CD4-positive, alpha-beta T cell treated with Interferon gamma for 1 hour (primary cell): ENCODE measurements around the gene AUTS2.

Experiments used
- DNase-seq: peaks from one replicate; pipeline ENCODE4 v3.0.0-alpha.2; 2020

Gene AUTS2

DNA sequence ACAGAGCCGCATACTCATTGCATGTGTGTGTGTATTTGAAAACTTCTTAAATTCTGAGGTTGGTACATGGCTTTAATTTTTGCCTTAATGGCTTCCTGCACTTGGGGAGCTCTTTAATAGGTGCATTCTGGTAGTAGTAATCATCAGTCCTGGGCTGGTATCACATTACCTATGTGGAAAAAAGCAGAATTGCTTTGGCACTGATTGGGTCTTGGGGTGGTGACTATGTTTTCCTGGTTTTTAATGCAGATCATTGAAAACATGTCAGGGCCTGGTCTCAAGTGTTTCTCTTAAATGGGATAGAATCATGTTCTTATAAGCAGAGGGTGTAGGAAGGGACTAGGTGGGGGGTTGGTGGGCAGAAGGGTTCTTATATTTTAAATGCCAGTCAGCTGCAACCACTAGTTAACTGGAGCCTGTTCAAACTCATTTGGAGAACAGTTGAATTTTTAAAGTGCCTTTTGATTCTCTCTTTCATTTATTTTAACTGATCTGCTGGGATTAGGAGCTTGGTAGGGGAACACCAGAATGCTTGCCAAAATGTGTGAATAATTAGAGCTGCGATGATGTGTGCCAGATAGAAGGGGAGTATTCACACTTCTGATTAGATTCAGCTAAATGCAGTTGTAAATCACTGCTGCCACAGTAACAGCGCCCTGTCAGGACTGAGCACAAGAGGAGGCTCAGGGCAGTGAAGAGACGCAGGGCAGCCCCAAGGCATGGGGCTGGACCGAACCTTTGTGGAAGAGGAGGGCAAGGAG is 900.1 kb downstream of the AUTS2 start:
- no peak for DNase-seq

DNA sequence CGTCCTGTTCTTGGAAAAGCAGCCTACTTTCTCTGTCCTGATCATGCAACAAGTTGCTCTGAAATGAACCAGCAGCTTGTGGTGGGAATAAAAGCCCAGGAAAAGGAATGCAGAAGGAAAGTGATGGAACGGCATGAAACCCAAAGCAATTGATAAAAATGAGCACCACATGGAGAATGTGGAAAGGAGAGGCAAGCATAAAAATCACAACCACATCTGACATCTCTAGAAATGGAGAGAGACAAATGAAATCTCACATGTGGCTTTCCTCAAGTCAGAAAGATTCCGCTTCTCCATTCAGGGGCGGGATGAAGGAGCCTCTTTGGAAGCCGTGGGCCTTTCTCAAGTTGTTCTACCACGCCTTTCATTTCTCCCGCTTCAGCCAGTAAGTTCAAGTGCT is 902.0 kb downstream of the AUTS2 start:
- DNase-seq: no peak

DNA sequence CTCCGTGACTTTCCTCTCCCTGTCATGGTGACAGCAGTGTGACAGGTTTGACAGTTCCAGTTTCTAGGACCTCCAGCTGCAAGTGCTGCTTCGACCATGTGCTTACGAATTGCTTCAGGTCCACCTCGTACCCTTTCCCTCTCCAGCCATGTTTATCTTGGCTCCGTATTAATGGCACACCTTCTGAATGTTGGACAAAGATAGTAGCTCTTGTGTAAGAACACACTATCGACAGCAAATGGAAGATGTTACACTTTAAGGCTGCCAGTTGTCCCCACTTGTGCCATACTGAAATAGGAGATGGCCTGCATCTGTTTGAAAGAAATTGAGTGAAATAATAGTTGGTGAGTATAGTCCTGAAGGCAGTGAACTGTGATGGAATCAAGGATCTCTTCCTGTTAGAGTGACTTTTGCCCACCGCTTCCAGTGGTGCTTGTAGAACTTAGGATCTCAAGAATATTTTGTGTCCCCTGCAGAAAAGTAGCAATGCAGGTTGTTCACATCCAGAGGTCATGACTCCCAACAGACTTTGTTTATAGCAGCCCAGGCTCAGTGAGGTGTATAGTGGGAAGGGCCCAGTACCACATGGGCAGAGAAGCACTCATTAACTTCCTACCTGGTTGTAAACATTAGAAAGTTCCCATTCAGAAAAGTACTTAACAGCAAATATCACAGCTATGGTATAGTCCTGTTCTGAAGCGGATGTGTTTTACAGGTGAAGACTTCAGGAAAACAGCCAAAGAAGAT is 904.0 kb downstream of the AUTS2 start:
- DNase-seq: no peak

- no peak for DNase-seq
Measured at GRCh38 chr7:70504254-70504653, 906.0 kb downstream of the AUTS2 start.

GRCh38 chr7:70505468-70505867 is 907.2 kb downstream of the AUTS2 start:
- no peak for DNase-seq

GRCh38 chr7:70505886-70506285 is 907.6 kb downstream of the AUTS2 start:
- no peak for DNase-seq

- DNase-seq: no peak
Measured at GRCh38 chr7:70506434-70506833, 908.2 kb downstream of the AUTS2 start.

GRCh38 chr7:70512144-70512543 is 913.9 kb downstream of the AUTS2 start:
- DNase-seq: no peak

DNA sequence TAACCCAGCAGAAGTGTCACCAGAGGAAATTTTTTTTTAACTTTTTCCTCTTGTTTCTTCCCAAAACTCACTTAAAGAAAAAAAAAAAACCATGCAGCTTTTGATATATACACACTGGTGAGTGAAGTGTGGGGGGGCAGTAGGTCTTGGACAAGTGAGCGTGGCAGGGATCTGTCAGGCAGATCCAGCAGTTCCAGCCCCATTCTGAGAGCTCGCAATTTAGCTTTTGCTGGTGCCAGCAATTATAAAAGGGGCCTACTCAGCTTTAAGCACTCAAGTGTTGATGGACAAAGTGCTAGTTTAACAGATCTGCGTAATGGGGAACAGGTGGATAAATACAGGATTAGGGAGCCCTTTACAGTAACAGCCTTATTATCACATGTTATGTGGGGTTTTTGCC is 914.5 kb downstream of the AUTS2 start:
- no peak for DNase-seq

GRCh38 chr7:70520611-70521010 is 922.3 kb downstream of the AUTS2 start:
- DNase-seq: no peak

- no peak for DNase-seq
Measured at GRCh38 chr7:70523249-70523988, 925.1 kb downstream of the AUTS2 start.

- DNase-seq: no peak
Measured at GRCh38 chr7:70523989-70524351, 925.7 kb downstream of the AUTS2 start.

GRCh38 chr7:70525991-70526390 is 927.7 kb downstream of the AUTS2 start:
- no peak for DNase-seq

- no peak for DNase-seq
Measured at GRCh38 chr7:70527520-70528115, 929.3 kb downstream of the AUTS2 start.

- no peak for DNase-seq
Measured at GRCh38 chr7:70529436-70529835, 931.2 kb downstream of the AUTS2 start.

DNA sequence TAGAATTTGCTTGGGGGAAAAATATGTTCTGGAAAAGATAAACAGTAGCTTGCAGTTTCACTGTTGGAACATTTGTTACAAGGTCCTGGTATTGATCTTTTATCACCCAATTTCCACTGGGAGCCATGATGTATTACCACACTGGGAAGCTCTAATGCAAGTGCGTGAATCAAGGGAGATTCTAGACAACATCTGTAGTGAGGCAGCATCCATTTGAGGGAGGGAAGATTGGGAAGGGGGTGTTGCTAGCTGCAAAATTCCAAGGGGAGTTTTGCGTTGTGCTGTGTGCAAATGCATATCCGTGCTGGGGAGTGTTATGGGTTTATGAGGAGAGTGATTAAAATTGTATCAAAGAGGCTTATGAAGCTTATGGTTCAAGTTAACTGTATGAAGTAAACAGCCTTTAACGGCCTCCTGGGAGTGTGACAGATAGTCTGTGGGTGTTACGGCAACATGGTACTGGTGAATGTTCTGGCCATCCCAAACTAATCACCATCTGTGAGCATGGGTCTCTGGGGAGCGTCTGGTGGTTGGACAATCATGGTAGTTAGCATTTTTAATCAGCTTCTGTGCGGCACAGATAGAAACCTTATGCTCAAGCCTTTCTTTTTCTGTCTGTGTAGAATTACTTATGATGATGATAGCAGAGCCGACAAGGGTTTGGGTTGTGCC is 931.8 kb downstream of the AUTS2 start:
- DNase-seq: no peak

DNA sequence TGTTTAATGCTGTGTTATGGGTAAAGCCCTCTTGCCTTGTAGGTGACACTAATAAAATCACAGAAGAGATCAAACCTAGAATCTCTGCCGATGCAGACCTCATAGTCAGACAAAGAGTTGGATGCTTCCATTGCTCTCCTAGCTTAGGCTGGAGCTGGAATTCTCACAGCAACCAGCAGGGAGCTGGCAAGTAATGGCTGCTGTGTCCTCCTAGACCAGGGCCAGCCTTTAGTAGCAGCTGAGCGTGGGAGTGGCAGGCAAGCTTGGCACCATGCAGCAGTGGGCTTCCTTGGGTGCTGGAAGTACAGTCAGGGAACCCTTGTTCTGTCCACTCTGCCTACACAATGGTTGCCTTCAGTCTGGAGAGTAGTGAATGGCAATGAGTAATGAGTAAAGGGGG is 935.3 kb downstream of the AUTS2 start:
- DNase-seq: no peak

- no peak for DNase-seq
Measured at GRCh38 chr7:70539205-70539604, 940.9 kb downstream of the AUTS2 start.

GRCh38 chr7:70539617-70540016 is 941.3 kb downstream of the AUTS2 start:
- DNase-seq: no peak

GRCh38 chr7:70540641-70541040 is 942.4 kb downstream of the AUTS2 start:
- DNase-seq: no peak

DNA sequence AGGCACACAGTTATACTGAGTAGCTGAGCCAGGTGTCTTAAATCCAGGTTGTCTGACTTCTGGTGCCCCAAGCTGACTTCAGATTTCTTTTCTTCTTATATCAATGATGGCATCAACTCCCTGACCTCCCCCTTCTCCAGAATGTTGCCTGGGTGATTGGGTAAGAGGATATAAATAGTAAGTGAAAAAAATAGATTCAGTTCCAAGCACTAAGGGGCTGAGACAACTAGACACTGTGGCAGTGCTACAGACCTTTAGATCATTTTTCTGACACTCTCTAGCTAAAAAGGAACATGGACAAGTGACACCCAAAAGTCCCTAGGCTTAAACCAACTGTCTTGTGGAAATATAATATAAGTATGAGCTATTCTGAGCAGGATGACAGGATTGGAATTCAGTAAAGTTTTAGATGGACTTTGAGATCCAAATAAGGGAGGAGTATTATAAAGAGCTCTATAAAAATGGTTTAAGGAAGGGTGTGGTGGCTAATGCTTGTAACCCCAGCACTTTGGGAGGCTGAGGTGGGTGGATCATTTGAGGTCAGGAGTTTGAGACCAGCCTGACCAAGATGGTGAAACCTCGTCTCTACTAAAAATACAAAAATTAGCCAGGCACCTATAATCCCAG is 944.6 kb downstream of the AUTS2 start:
- DNase-seq: no peak

- no peak for DNase-seq
Measured at GRCh38 chr7:70544016-70544415, 945.7 kb downstream of the AUTS2 start.
